HUES64 (cell line): ENCODE measurements around the gene LRTM1. TPM values are rescaled to one million over a fixed set of nuclear protein-coding genes. Genes with fewer than 3 reads are reported as not detected.

Source experiments
- H3K27ac ChIP-seq: 2 replicates; pipeline ENCODE4 v1.7.0; 2013; ENCODE audit warnings: low read depth, low read length, inconsistent platforms
- H3K27me3 ChIP-seq: 2 replicates; pipeline ENCODE4 v1.6.1; 2013; ENCODE audit warnings: mild to moderate bottlenecking, low read length; ENCODE audit not compliant: insufficient read depth
- H3K36me3 ChIP-seq: 2 replicates; pipeline ENCODE4 v1.6.1; 2013; ENCODE audit warnings: mild to moderate bottlenecking, low read length; ENCODE audit not compliant: insufficient read depth
- H3K4me1 ChIP-seq: 2 replicates; pipeline ENCODE4 v1.6.1; 2013; ENCODE audit warnings: mild to moderate bottlenecking, low read length, moderate library complexity; ENCODE audit not compliant: insufficient read depth
- H3K4me3 ChIP-seq: 2 replicates; pipeline ENCODE4 v1.5.1; 2013; ENCODE audit warnings: mild to moderate bottlenecking, low read length, moderate library complexity
- H3K9ac ChIP-seq: 2 replicates; pipeline ENCODE4 v1.6.1; 2013; ENCODE audit warnings: mild to moderate bottlenecking, low read depth, low read length
- H3K9me3 ChIP-seq: 2 replicates; pipeline ENCODE4 v1.6.1; 2013; ENCODE audit warnings: low read depth, low read length; ENCODE audit not compliant: insufficient read depth
- WGBS: fragments of 150-250, 120-280 bp; methylation state at CpG from one replicate; pipeline ENCODE4 v1.1.7; 2013; ENCODE audit warnings: missing lambda C conversion rate; 5-methylcytosine and 5-hydroxymethylcytosine counted together
- polyA plus RNA-seq, 2 experiments: library from polyadenylated mRNA; stranded (reverse); fragments of 50-300 nt; gene quantifications; one replicate each; pipeline ENCODE4 v1.2.3, GENCODE V29; 2013

The LRTM1 gene
- polyA plus RNA-seq (2013, experiment 1 of 2) = not detected
- polyA plus RNA-seq (2013, experiment 2 of 2) = not detected

GRCh38 chr3:54928046-54928770 is at the start of gene LRTM1:
Gene LRTM1 (minus strand): TSS chr3:54928059. CDS start chr3:54927911, 148 bp downstream.
- H3K27me3 ChIP-seq = no peaks in the 10 kb centered on the region
- H3K36me3 ChIP-seq = no peaks in the 10 kb centered on the region
- H3K27ac ChIP-seq = no peak within 1 kb of the TSS
- H3K4me1 ChIP-seq = no peaks in the 10 kb centered on the region
- 93% methylated on average over 13 of the region's 14 CpGs for WGBS
- no peak within 1 kb of the TSS for H3K4me3 ChIP-seq
- no peak within 1 kb of the TSS for H3K9ac ChIP-seq
- no peaks in the 10 kb centered on the region for H3K9me3 ChIP-seq

DNA sequence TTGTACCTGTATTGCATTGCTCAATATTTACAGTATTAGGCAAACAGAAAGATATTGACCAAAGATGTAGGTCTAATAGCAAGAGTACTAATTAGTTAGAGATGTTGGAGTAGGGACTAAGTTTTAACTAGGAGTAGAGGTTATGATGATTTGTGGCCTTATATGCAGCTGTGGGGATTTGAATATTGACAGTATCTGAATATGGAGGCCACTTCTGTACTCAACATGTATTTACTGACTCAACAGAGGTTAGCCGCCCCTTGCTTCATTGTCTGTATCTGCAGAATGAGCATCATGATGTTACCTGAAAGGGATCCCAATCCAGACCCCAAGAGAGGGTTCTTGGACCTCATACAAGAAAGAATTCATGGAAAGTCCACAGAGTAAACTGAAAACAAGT is 49.6 kb upstream of the LRTM1 start:
- Histone ChIP-seq H3K9ac (no peak overlapping the region), H3K36me3 (no peaks in the 10 kb centered on the region), H3K9me3 (peaks cover 5% of the 10 kb centered on the region; the same call in 1 of the 2 replicates), H3K27ac (no peak overlapping the region), H3K4me1 (no peaks in the 10 kb centered on the region), H3K27me3 (no peaks in the 10 kb centered on the region), H3K4me3 (no peak overlapping the region)
- WGBS = 100% methylated on average over 1 of the region's 1 CpG

DNA sequence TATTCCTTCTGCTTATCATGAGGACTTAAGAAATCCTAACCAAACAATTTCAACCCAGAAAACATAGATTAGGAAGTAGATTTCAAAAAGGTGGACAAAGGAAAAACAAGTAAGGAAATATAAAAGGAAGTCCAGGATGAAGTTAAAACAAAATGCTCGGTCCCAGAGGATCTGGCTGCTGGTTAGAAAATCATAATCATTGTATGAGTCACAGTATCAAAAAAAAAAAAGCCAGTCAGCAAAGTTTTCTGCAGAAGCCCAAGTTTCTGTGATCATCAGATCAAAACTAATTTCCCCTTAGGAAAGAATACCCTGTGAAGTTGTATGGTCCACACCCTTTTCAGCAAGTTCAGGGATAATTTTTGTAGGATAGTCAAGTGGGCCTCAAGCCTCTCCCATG is 43.0 kb upstream of the LRTM1 start:
- Histone ChIP-seq H3K27me3 (no peaks in the 10 kb centered on the region), H3K4me3 (no peak overlapping the region), H3K9ac (no peak overlapping the region), H3K27ac (no peak overlapping the region), H3K9me3 (no peaks in the 10 kb centered on the region), H3K4me1 (peaks cover 12% of the 10 kb centered on the region; the same call in 1 of the 2 replicates), H3K36me3 (no peaks in the 10 kb centered on the region)
- WGBS = 91% methylated on average over 1 of the region's 1 CpG

- peaks cover 12% of the 10 kb centered on the region; the same call in 1 of the 2 replicates for H3K4me1 ChIP-seq
- 96% methylated on average over 3 of the region's 3 CpGs for WGBS
- H3K27me3 ChIP-seq = no peaks in the 10 kb centered on the region
- H3K36me3 ChIP-seq = no peaks in the 10 kb centered on the region
- no peak overlapping the region for H3K4me3 ChIP-seq
- H3K9me3 ChIP-seq = no peaks in the 10 kb centered on the region
- no peak overlapping the region for H3K9ac ChIP-seq
- H3K27ac ChIP-seq = no peak overlapping the region
Observed at GRCh38 chr3:54969652-54970051, 41.8 kb upstream of the LRTM1 start.

- peaks cover 12% of the 10 kb centered on the region; the same call in 1 of the 2 replicates for H3K4me1 ChIP-seq
- H3K27ac ChIP-seq = no peak overlapping the region
- no peaks in the 10 kb centered on the region for H3K9me3 ChIP-seq
- H3K4me3 ChIP-seq = no peak overlapping the region
- H3K36me3 ChIP-seq = no peaks in the 10 kb centered on the region
- H3K9ac ChIP-seq = no peak overlapping the region
- 75% methylated on average over 5 of the region's 5 CpGs for WGBS
- no peaks in the 10 kb centered on the region for H3K27me3 ChIP-seq
Observed at GRCh38 chr3:54968546-54969172, 40.8 kb upstream of the LRTM1 start.

- Histone ChIP-seq H3K27me3 (no peaks in the 10 kb centered on the region), H3K36me3 (no peaks in the 10 kb centered on the region), H3K4me1 (peaks cover 12% of the 10 kb centered on the region; the same call in 1 of the 2 replicates), H3K9ac (no peak overlapping the region), H3K4me3 (no peak overlapping the region), H3K9me3 (no peaks in the 10 kb centered on the region), H3K27ac (no peak overlapping the region)
- WGBS = 88% methylated on average over 1 of the region's 1 CpG
Observed at GRCh38 chr3:54967731-54968161, 39.9 kb upstream of the LRTM1 start.

GRCh38 chr3:54966979-54967378 is 39.1 kb upstream of the LRTM1 start:
- H3K4me3 ChIP-seq = no peak overlapping the region
- no peak overlapping the region for H3K27ac ChIP-seq
- H3K4me1 ChIP-seq = peaks cover 12% of the 10 kb centered on the region; the same call in 1 of the 2 replicates
- 91% methylated on average over 6 of the region's 6 CpGs for WGBS
- no peak overlapping the region for H3K9ac ChIP-seq
- no peaks in the 10 kb centered on the region for H3K36me3 ChIP-seq
- H3K9me3 ChIP-seq = no peaks in the 10 kb centered on the region
- no peaks in the 10 kb centered on the region for H3K27me3 ChIP-seq

DNA sequence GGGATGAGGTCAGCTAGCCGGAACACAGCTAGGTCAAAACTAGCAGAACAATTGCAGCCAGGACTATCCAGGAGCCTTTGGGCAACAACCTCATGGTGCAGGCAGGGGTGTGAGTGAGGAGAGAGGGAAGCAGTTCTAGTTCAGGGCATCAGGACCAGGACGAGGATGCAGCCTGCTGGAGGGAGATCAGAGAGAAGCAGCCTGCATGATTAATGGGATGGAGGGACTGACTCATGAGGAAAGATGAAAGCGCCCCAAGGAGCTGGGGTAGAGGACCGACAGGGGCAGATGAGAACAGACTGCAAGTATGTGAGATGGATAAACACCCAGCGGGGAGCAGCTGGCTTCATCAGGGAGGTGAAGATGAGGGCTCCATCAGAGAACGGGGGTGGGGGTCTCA is 37.9 kb upstream of the LRTM1 start:
- H3K9me3 ChIP-seq = no peaks in the 10 kb centered on the region
- no peak overlapping the region for H3K9ac ChIP-seq
- H3K4me3 ChIP-seq = no peak overlapping the region
- 80% methylated on average over 6 of the region's 6 CpGs for WGBS
- H3K27me3 ChIP-seq = no peaks in the 10 kb centered on the region
- no peaks in the 10 kb centered on the region for H3K36me3 ChIP-seq
- peaks cover 12% of the 10 kb centered on the region; the same call in 1 of the 2 replicates for H3K4me1 ChIP-seq
- H3K27ac ChIP-seq = no peak overlapping the region

DNA sequence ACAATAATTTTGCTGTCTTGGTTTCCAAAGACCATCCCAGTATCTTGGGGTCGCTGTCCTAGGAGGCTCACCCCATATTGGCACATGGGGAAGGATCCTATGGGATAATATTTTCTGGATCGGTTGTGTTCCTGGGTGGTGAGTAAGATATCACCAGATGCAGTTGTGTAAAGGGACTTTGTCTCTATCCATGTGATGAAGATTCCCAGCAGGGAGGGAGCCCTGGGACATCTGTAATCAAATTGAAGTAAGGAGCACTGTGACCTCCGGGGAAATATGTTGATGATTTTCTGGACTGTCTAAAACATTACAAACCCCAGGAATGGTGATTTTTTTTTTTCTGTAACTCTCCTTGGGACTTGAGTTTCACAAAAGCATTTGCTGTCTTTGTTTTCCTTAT is 36.2 kb upstream of the LRTM1 start:
- Histone ChIP-seq H3K4me1 (peaks cover 21% of the 10 kb centered on the region), H3K27me3 (no peaks in the 10 kb centered on the region), H3K27ac (no peak overlapping the region), H3K9ac (no peak overlapping the region), H3K4me3 (no peak overlapping the region), H3K36me3 (no peaks in the 10 kb centered on the region), H3K9me3 (no peaks in the 10 kb centered on the region)
- 84% methylated on average over 3 of the region's 3 CpGs for WGBS

DNA sequence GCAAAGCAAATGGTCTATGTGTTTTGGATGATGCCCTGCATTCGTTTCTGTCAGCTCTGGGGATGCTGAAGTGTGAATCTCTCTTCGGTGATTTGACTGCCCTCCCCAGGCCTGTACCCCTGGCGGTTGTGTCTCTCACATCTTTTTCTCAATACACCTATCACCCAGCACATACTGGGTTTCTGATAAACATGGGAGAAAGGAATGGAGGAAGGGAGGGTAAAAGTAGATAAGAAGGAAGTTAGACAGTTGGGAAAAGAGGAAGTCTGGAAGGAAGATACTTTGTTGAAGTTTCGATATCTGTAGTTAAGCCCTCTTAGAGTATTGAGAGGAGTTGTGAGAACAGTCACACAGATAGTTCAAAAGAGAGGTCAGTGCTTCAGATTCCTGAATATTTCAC is 35.8 kb upstream of the LRTM1 start:
- Histone ChIP-seq H3K4me3 (no peak overlapping the region), H3K27me3 (no peaks in the 10 kb centered on the region), H3K36me3 (no peaks in the 10 kb centered on the region), H3K9me3 (no peaks in the 10 kb centered on the region), H3K4me1 (peaks cover 17% of the 10 kb centered on the region), H3K27ac (no peak overlapping the region), H3K9ac (no peak overlapping the region)
- 73% methylated on average over 3 of the region's 4 CpGs for WGBS

- Histone ChIP-seq H3K27me3 (no peaks in the 10 kb centered on the region), H3K4me1 (peaks cover 9% of the 10 kb centered on the region), H3K9ac (no peak overlapping the region), H3K4me3 (no peak overlapping the region), H3K27ac (no peak overlapping the region), H3K9me3 (no peaks in the 10 kb centered on the region), H3K36me3 (no peaks in the 10 kb centered on the region)
- 90% methylated on average over 2 of the region's 2 CpGs for WGBS
Observed at GRCh38 chr3:54962200-54962599, 34.3 kb upstream of the LRTM1 start.
